Measurements from ENCODE around the gene GBP2.

GRCh38 chr1:89169166-89169565 lies 43.3 kb upstream of the GBP2 start:
- TF ChIP-seq CTCF (IDR thresholded peaks at IDR 0.05) = no peak
- TF ChIP-seq POLR2A (IDR thresholded peaks at IDR 0.05) = no peak

Data from vagina (tissue), 2 donors.